HEK293T (cell line): Measurements from ENCODE around the gene BLCAP.
"Not testable (repeated sequence)": the region's sequence is repeated elsewhere in the genome, so short reads cannot be mapped to it uniquely, and the experiment has no call there.

ENCODE experiments used
- CTCF ChIA-PET: fragments of 350-600 bp; formaldehyde crosslinking; extraction: SDS; loops from one replicate; lab custom pipeline; 2021; ENCODE audit warnings: antibody characterized with exemption, inconsistent platforms; lab: Yijun Ruan, JAX
- POLR2A ChIA-PET: fragments of 350-600 bp; formaldehyde crosslinking; extraction: SDS; loops from one replicate; lab custom pipeline; 2020; ENCODE audit warnings: antibody characterized with exemption, inconsistent platforms; lab: Yijun Ruan, JAX
- DNase-seq: peaks from one replicate; pipeline ENCODE4 v3.0.0; 2012; ENCODE audit warnings: mixed read lengths; ENCODE audit errors: extremely low spot score
- ARNT ChIP-seq: fragments of 450-650 bp; IDR thresholded peaks from 2 replicates; pipeline ENCODE4 v1.6.1; 2017; ENCODE audit warnings: mild to moderate bottlenecking
- BHLHE40 ChIP-seq: fragments of 450-650 bp; IDR thresholded peaks from 2 replicates; pipeline ENCODE4 v1.6.1; 2016; ENCODE audit warnings: mild to moderate bottlenecking, moderate library complexity, borderline replicate concordance
- CTBP1 ChIP-seq: fragments of 450-650 bp; IDR thresholded peaks from 2 replicates; pipeline ENCODE4 v1.6.1; 2016; ENCODE audit warnings: borderline replicate concordance
- ELF4 ChIP-seq: fragments of 450-650 bp; IDR thresholded peaks from 2 replicates; pipeline ENCODE4 v1.6.1; 2017; ENCODE audit warnings: antibody characterized with exemption
- FOXA1 ChIP-seq: fragments of 450-650 bp; IDR thresholded peaks from 2 replicates; pipeline ENCODE4 v1.6.1; 2016; ENCODE audit warnings: mild to moderate bottlenecking
- FOXK2 ChIP-seq: fragments of 450-650 bp; IDR thresholded peaks from 2 replicates; pipeline ENCODE4 v1.6.1; 2016; ENCODE audit warnings: mild to moderate bottlenecking
- FOXM1 ChIP-seq: fragments of 450-650 bp; IDR thresholded peaks from 2 replicates; pipeline ENCODE4 v1.6.1; 2017; ENCODE audit warnings: mild to moderate bottlenecking, borderline replicate concordance
- HDGF ChIP-seq: fragments of 450-650 bp; IDR thresholded peaks from 2 replicates; pipeline ENCODE4 v1.6.1; 2017; ENCODE audit warnings: antibody characterized with exemption, borderline replicate concordance
- L3MBTL2 ChIP-seq: fragments of 450-650 bp; conservative IDR thresholded peaks from 2 replicates; pipeline ENCODE4 v1.6.1; 2016; ENCODE audit warnings: mild to moderate bottlenecking
- NFRKB ChIP-seq: fragments of 450-650 bp; IDR thresholded peaks from 2 replicates; pipeline ENCODE4 v1.6.1; 2016; ENCODE audit warnings: mild to moderate bottlenecking, moderate library complexity
- PKNOX1 ChIP-seq: fragments of 450-650 bp; IDR thresholded peaks from 2 replicates; pipeline ENCODE4 v1.6.1; 2016
- SP1 ChIP-seq: fragments of 450-650 bp; IDR thresholded peaks from 2 replicates; pipeline ENCODE4 v1.6.1; 2017
- SUZ12 ChIP-seq: fragments of 450-650 bp; IDR thresholded peaks from 2 replicates; pipeline ENCODE4 v1.6.1; 2016; ENCODE audit warnings: mild to moderate bottlenecking
- TARDBP ChIP-seq: fragments of 450-650 bp; IDR thresholded peaks from 2 replicates; pipeline ENCODE4 v1.6.1; 2016
- ZNF384 ChIP-seq: fragments of 450-650 bp; IDR thresholded peaks from 2 replicates; pipeline ENCODE4 v1.6.1; 2016

BLCAP gene

GRCh38 chr20:37527638-37528445 is at the start of gene BLCAP:
Gene BLCAP, minus strand, starts transcription at chr20:37527876. Its CDS starts 8,702 bp downstream, at chr20:37519174.
- POLR2A ChIA-PET: interaction anchor here (0.7 to 1.2 kb wide), 4 partner anchors 9 to 51 kb away, joined by 3 read pairs; no protein-coding TSS in a partner anchor
- TF ChIP-seq ZNF384 (no peak), L3MBTL2 (peak; percentile 83), NFRKB (peak; percentile 58; the same call in 1 of the 2 replicates)
- DNase-seq: peak; percentile 94
- CTCF ChIA-PET: no interaction called here

GRCh38 chr20:37577436-37577835 is 49.8 kb upstream of the BLCAP start:
- CTCF ChIA-PET, POLR2A ChIA-PET: not testable (repeated sequence)

GRCh38 chr20:37576911-37577310 is 49.2 kb upstream of the BLCAP start:
- CTCF ChIA-PET: no interaction called here
- POLR2A ChIA-PET: no interaction called here
- DNase-seq: no peak
- TF ChIP-seq FOXM1 (no peak), ELF4 (no peak), FOXA1 (no peak), BHLHE40 (no peak), FOXK2 (no peak), ZNF384 (no peak)

More at GRCh38 chr20:37577436-37577835, 49.8 kb upstream of the BLCAP start:
- DNase-seq: not testable (repeated sequence)

- CTCF ChIA-PET: interaction anchor here (0.6 to 0.9 kb wide), 4 partner anchors 10 to 704 kb away, joined by 3 read pairs; no protein-coding TSS in a partner anchor
- POLR2A ChIA-PET: no interaction called here
- DNase-seq: no peak
Observed at GRCh38 chr20:37575884-37576283, 48.2 kb upstream of the BLCAP start.

GRCh38 chr20:37574199-37574890 is 46.7 kb upstream of the BLCAP start:
- ChIA-PET CTCF (no interaction called here), POLR2A (interaction anchor here (1.3 kb wide), 1 partner anchor 119 kb away, joined by 3 read pairs; the partner anchor contains the start of gene CTNNBL1)
- TF ChIP-seq NFRKB (no peak), ARNT (no peak), FOXA1 (no peak), ZNF384 (no peak), CTBP1 (no peak)
- DNase-seq: no peak

More at GRCh38 chr20:37575884-37576283, 48.2 kb upstream of the BLCAP start:
- TF ChIP-seq SUZ12 (no peak), ZNF384 (no peak)

- no peak for DNase-seq
- ChIA-PET CTCF (no interaction called here), POLR2A (interaction anchor here (1.3 kb wide), 1 partner anchor 120 kb away, joined by 3 read pairs; the partner anchor contains the start of gene CTNNBL1)
- TF ChIP-seq ELF4 (no peak), FOXA1 (no peak), HDGF (no peak), FOXK2 (no peak), TARDBP (no peak), SP1 (no peak), ZNF384 (no peak)
Observed at GRCh38 chr20:37573626-37574198, 46.0 kb upstream of the BLCAP start.

GRCh38 chr20:37571033-37571432 is 43.4 kb upstream of the BLCAP start:
- ChIA-PET CTCF (no interaction called here), POLR2A (no interaction called here)
- no peak for DNase-seq
- no peak for TF ChIP-seq FOXM1
- TF ChIP-seq SUZ12: no peak
- no peak for TF ChIP-seq PKNOX1
- TF ChIP-seq SP1: no peak
- no peak for TF ChIP-seq CTBP1

- no peak for DNase-seq
- ChIA-PET CTCF (no interaction called here), POLR2A (no interaction called here)
- TF ChIP-seq FOXM1 (no peak), CTBP1 (no peak), ARNT (no peak), SUZ12 (no peak), L3MBTL2 (no peak), ELF4 (no peak), FOXK2 (no peak)
Observed at GRCh38 chr20:37570419-37570818, 42.7 kb upstream of the BLCAP start.
